Fibroblast of peridontal ligament (primary cell): ENCODE data around the gene SETD9.

Experiments used
- DNase-seq: peaks from one replicate; pipeline ENCODE4 v3.0.0-alpha.2; 2010; ENCODE audit errors: extremely low read depth

The SETD9 gene, protein sequence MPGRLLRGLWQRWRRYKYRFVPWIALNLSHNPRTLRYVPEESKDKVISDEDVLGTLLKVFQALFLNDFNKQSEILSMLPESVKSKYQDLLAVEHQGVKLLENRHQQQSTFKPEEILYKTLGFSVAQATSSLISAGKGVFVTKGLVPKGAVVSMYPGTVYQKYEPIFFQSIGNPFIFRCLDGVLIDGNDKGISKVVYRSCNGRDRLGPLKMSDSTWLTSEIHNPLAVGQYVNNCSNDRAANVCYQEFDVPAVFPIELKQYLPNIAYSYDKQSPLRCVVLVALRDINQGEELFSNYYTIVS

DNA sequence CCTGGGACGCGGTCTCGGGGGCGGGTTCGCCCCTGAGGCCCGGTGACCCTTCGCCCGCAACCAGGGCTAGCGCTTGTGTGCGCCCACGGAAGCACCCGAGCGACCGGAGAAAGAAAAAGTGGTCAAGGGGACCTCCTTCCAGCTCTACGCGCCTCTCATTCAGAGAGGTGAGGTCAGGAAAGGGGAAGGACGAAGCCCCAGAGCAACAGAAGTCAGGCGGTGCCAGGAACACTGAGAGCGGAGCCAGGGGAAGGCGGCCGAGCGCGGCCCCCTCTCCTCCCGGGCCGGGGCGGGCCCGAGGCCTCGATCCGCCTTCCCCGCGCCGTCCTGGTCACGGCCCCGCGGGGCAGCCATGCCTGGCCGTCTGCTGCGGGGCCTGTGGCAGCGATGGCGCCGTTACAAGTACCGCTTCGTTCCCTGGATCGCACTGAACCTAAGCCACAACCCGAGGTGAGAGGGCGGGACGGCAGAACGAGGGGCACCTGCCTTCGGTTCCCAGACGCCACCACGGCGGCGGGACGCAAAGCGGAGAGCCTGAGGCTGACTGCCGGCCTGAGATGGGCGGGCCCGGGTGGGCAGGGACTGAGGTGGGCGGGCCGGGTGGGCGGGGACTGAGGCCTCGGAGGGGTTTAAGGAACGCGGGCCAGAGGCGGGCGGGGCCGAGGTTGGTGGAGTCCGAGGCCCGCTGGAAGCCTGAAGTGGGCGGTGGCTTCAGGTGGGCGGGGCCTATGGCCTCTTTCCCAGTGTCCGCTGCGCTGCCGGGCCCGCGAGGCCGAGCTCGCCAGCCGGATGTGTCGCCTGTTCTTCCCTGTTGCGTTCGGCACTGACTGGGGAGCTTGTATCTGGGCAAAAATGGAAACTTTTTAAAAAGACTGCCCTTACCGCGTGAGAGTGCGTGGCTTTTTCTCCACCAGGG lies at the start of gene SETD9:
Gene SETD9, plus strand, starts transcription at position 303 of the 916 bp plus-strand sequence. Its CDS starts 50 bp downstream, at position 353.
- DNase-seq, result peak; percentile 94

DNA sequence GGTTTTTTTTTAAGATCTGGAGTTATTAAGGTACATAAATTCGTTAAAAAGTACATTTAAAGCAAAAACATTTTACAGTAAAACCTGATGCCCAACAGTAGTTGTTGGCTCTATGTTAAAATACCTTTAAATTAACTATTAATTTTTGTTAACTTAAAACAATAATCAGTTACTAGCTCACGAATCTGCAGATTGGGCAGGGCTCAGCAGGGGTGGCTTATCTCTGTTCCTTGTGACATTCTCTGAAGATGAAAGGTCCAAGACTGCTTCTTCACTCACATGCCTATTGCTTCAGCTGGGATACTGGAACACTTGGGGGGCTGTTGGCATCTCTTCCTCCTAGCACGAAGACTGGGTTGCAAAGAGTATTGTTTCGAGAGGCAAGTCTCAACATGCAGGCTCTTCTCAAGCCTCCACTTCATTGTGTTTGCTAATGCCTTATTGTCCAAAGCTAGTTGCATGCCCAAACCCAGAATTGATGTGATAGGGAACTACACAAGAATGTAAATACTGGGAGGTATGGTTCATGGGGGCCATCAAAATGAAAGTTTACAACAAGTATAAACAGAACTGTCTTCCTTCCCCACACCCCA lies 47.4 kb upstream of the SETD9 start:
- no peak for DNase-seq

DNA sequence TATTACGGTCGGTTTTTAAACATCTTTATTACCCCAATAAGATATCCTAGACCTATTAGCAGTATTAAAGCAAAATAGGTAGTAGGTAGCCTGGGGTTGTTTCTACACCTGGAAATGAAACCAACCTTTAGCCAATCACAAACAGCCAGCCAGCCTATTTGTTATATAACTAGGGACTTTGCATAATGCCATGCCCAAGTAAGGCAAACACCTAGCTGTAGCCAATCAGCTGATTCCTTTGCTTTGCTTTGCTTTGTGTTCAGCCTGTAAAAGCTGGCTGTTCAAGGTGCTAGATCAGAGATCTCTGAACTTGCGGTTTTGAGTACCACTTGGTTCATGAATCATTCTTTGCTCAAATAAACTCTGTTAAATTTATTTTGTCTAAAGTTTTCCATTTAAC lies 46.5 kb upstream of the SETD9 start:
- DNase-seq, result no peak

DNA sequence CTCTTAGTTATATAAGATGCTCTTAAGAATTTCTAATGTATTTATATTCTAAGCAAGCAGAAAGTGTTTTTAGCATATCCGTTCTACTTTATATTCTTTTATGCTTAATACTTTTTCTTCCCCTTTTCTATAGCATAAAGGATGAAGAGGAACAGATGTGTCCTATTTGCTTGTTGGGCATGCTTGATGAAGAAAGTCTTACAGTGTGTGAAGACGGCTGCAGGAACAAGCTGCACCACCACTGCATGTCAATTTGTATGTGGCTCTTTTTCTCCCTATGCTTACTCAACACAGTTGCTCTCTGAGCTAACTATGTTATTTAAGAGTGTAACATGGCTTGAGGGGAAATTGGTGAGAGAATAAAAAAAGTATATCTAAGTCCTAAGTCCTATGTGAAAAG lies 37.6 kb upstream of the SETD9 start:
- no peak for DNase-seq

DNA sequence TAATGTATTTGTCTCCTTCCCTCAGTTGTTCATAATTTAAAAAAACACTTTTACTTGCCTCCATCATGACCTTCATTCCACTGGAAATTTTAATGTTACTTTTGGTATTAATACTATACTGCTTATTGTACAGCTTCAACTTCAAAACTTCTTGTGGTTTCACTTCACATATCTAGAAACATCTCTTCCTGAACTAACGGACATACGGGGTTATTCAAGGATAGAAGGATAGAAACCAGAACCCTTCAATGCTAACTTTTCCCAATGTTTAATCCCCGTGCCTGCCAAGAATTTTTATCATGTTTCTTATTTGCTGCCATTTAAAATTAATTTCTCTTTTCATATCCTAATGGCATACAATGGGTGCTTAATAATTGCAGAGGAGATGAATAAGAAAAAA lies 36.3 kb upstream of the SETD9 start:
- no peak for DNase-seq

DNA sequence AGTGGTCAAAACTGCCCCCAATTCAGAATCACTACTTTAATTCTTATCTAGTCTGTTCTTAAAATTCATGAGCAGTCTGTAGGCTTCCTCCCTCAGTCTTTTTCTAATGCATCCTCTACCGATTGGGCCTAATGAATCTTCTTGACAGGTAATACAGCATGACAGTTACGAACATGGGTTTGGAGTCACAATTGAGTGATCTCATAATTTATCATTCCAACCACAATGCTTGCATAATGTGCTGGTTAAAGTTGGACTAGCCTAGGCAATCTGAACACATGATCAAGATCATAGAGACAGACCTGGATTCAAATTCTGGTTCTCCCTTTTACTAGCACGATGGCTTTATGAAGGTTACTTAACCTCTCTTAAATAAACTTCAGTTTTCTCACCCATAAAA lies 33.1 kb upstream of the SETD9 start:
- DNase-seq, result no peak

DNA sequence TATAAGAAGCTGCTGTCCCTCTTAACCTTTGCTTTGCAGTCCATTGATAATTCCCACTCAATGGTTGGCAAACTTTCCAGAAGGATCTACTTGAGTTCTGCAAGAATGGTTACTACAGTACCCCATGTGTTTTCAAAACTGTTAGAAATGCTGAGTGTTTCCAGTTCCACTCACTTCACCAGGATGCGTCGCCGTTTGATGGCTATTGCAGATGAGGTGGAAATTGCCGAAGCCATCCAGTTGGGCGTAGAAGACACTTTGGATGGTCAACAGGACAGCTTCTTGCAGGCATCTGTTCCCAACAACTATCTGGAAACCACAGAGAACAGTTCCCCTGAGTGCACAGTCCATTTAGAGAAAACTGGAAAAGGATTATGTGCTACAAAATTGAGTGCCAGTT lies 27.8 kb upstream of the SETD9 start:
- no peak for DNase-seq

DNA sequence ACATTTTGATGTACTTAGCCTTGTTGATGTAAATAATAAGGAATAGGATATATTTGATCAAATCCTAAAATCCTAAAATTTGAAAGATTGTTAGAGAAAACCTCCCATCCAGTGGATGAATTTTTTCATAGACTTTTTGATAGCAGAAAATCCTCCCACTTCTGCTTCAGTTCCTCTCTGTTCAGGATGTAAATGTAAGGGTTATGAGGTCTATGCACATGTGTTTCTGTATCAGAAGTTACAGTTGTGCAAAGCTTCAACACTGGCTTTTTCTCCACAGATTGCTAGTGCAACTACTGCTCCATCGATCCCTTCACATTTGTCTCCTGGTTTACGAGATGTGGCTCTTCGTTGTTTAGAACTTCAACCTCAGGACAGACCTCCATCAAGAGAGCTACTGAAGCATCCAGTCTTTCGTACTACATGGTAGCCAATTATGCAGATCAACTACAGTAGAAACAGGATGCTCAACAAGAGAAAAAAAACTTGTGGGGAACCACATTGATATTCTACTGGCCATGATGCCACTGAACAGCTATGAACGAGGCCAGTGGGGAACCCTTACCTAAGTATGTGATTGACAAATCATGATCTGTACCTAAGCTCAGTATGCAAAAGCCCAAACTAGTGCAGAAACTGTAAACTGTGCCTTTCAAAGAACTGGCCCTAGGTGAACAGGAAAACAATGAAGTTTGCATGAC lies 16.0 kb upstream of the SETD9 start:
- no peak for DNase-seq

DNA sequence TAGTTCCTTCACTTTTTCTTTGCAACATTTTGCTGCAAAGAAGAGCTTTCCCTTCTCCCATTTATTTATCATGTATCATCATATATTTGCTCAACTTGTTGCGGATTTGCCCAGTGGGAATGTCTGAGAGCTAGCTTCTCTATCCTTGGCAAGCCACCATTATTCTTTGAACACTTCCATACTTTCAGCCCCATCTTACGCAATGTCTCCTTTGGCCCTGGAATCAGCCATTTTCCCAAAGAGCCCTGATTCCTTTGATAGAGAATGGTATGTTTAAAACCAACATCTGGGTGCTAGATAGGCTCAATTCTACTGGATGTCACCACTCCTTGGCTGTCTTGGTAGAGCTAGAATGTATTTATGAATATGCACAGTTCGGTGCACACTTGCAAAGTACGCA lies 12.6 kb upstream of the SETD9 start:
- DNase-seq, result no peak

DNA sequence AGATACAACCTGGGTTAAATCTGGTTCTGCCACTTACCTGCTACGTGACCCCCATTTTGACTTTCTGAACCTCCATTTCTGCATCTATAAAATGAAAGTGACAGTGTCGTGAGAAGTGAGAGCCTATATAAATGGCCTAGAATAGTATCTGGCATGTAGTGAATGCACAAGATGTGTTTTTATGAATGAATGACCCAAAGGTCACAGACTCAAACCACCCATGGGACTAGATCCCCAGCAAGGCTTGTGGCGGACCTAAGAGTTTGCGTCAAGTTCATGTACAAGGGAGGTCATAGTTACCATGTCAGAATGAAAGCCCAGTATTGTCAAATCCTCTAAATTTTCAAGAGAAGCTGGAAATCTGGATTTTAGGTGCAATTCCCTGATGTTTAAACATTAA lies 11.2 kb upstream of the SETD9 start:
- DNase-seq, result no peak

DNA sequence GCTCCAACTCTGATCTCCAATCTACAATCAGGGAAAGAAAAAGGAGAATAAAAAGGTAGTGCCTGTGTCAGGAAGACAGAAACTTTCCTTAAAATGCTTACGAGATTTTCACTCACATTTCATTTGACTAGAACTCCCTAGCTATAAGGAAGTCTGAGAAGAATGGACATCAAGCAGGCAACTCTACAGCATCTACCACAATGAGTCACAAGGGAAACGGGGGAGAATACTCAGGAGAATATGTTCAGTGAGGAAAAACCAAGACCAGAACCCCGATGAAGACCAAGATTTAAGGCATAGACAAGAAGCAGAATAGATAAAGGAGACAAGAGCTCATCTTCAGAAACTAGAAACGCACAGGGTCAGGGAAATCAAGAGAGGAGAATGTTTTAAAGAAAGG lies 9.0 kb upstream of the SETD9 start:
- DNase-seq, result peak; percentile 18

DNA sequence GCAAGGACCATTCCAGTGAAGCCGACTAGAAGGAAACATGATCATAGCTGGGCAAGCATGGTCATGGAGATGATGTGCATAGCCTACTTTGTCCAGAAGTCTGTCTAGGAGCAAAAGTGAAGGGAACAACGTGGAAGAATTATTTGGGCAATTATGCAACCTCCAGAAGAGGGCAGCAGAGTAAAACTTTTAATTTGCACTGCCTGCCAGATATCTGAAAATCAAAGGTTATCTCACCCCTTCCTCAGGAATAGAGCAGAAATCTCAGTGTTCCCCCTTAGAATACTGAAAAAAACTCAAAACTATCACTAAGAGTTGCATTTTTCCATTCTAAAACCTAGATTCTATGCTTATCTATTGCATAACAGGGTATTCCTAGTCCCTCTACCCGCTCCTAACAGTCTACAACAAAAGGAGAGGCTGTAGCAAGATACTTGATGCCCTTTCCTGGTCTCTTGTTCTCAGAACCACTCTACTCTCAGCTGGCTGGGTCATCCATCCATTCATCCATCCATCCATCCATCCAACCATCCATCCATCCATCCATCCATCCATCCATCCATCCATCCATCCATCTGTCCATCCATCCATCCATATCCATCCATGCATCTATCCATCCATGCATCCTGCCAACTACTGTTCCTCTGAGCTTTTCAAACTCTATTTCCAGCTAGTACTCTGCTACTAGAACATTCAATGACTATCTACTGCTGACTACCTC lies 8.4 kb upstream of the SETD9 start:
- peak; percentile 69 for DNase-seq

DNA sequence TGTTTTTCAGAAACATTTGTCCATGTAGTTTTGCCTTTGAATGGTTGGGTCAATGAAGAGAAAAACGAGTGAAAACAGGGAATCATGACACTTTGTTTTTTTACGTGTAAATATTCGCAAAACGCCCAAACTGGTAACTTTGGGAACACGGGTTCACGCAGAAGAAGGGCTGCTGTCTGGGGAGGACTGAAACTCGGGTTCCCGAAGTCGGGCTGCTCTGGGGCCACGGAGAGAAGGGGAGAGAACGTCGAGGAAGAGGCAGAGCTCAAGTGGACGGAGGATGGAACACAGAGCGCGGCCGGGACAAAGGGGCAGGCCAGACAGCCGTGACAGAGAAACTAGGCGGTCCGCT lies 478 bp upstream of the SETD9 start:
- no peak for DNase-seq

DNA sequence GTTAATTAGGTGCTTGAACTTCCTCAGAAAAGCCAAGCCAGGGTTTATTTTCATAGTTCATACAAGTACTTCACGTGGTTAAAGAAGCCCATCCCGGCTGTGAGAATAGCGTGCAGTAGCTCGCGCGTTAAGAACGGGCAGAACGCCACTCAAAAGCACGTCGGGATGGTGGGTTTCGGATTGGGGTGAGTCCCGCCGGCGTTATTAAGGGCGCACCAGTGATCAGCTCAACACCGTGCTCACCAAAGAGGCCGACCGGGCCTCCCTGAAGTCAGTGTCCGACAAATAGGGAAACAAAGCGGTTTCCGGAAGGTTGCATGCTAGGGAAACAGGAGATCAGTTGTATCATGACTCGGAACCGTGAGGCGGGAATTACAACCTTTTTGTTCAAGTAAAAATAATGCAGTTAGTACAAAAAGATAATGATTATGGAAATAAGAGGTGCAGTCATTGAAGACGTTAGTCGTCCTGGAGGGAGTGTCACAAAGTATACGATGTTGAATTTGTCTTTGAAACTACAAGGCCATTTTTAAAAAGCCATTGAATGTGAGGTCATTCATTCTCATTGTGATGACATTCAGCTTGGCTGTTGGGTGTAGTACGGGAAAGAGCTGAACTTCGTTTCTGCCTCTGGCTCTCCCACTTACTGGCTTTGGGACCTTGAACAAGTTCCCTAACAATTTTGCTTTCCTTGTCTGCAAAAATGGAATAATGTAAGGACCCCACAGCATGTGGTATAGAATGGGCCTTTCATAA lies 992 bp downstream of the SETD9 start:
- DNase-seq, result no peak

DNA sequence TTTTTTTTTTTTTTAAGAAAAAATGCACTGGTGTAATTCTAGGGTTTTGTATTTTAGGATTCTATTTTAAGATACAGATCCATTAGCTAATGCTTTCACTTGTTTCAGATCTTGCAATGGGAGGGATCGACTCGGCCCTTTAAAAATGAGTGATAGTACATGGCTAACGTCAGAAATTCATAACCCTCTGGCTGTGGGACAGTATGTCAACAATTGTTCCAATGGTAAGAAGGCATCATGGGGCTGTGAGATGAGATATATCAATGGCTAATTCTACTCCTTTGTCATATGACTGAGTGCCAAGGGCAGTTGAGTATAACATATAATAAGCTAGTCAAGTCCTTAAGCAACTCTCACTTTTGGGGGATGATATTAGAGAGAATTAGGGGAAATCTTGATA lies 4.4 kb downstream of the SETD9 start:
- DNase-seq, result no peak

DNA sequence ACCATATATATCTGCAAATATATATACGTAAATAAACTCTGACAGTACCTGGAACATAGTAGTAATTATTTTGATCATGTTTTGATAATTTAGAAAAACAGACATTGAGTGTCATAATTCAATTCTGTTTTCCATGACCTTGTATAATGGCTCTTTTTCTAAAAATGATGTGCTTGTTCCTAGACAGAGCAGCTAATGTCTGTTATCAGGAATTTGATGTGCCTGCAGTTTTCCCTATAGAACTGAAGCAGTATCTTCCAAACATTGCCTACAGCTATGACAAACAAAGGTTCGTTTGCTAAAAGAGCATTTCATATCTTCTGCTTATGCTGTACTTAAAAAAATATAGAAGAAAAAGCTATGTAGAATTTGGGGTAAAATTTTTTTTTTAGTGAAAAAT lies 5.3 kb downstream of the SETD9 start:
- DNase-seq, result no peak

DNA sequence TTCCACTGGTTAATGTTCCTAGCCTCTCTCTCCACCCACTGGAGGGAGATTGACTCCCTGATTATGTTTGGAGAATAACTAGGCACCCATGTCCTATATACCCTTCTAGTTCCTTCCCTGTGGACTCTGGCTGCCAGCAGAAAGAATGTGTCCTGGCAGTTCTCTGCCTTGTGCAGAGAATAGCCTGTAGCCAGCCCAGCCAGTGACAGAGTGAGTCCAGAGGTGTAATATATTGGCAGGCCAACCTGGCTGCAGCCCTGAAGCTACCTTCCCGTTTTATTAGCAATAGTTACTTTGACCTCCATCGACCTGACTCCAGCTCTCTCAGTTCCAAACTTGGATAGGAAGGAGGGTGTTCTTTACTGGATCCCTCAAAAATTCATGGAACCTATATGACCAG lies 8.1 kb downstream of the SETD9 start:
- DNase-seq, result no peak

DNA sequence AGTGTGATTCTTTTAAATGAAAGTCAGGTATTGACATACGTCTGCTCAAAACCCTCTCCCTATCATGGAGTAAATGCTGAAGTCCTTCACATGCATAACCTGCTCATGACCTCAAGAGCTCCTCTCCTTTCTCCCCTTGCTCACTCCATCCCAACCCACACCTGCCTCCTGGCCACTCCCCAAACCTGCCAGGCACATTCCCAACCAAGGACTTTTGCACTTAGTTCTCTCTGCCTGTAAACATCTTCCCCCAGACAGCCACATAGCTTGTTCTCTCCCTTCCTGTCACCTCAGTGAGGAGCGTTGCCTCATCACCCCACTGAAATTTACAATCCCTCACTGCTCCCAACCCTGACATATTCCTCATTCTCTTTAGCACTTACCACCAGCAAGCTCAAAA lies 8.7 kb downstream of the SETD9 start:
- DNase-seq, result no peak

DNA sequence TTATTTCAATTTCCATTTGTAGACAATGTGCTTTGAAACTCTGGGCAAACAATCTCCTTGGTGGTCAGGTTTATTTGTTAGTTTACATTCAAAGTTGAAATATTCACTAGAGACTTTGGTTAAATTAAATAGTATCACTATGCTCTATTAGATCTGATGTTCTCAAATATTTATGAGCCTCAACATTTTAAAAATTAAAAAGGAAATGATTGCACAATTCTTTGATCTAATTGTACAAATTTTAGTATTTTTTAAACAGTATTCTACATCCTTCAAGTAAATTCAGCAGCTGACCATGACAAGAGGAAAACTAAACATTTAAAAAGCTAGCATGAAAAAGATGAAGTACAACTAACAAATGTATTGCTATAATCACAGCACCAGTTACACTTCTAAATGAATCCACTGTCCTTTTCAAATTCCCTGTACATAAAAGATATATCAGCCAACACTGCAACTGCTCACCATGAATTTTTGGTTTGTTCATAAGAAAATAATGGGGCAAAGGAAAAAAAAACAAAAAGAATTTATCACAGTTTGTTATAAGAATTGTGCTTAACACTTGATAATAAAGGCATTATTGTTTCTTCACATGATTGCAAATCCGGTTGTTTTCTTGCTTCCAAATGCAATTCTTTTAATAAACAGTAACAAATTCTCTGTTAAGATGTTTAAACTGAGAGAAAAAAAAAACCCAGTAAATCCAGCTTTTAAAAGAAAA lies 10.7 kb downstream of the SETD9 start:
- DNase-seq, result no peak

DNA sequence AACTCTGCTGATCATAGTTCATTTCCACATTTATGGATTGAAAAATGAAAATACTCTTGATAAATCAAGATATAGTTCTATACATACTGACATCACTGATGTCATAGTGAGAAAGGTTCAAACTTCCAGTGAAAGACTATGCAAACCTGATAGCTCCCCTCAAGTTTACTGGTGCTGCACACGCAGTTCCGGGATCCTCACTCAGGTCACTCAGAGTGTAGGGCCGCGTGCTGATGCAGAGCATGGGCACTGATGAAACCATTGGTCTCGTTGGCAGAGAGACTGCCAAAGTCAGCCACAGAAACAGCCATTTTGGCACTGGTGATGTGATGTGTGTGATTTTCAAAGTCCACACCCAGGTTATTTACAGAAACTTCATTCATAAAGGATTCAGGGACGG lies 13.5 kb downstream of the SETD9 start:
- no peak for DNase-seq
